Left ventricle myocardium superior (tissue), 1 donor: ENCODE results near the gene RBM12. TPM values are rescaled to one million over a fixed set of nuclear protein-coding genes. Genes with fewer than 3 reads are reported as not detected.

ENCODE experiments used
- ATAC-seq: fragments of 200-7000 bp; cut with Tn5 transposase; one replicate; pipeline ENCODE4 v1.9.1; 2020; ENCODE audit warnings: mild to moderate bottlenecking, moderate library complexity
- DNase-seq: peaks from one replicate; pipeline ENCODE4 v3.0.0-alpha.2; 2020
- intact Hi-C: fragments of 100-400 bp; cut with micrococcal nuclease; formaldehyde crosslinking; loops from one replicate; pipeline ENCODE4 v1.11.0; 2022
- total RNA-seq: library from RNA; stranded (reverse); fragmentation: NEBNext Ultra II Directional; extraction: Animal tissue kit (Norgen Biotek cat#: 25700); gene quantifications from one replicate; pipeline ENCODE4 v1.2.1, GENCODE V29; 2021
- donor health status: DM: no; HTN: yes; CAD: no; lungs with severe emphysema.

RBM12 gene
- total RNA-seq, 1 donor from 2014 or later, result 45.7 TPM

- no peak for ATAC-seq
These were observed 58.6 kb downstream of the RBM12 start for GRCh38 chr20:35606127-35606526.

GRCh38 chr20:35604449-35604747 lies 60.3 kb downstream of the RBM12 start:
- no peak for DNase-seq
- intact Hi-C loops, result no loop called here
- ATAC-seq, result no peak

More at GRCh38 chr20:35606127-35606526, 58.6 kb downstream of the RBM12 start:
- DNase-seq, result no peak
- intact Hi-C loops, result no loop called here

- intact Hi-C loops, result no loop called here
- ATAC-seq (no peak), DNase-seq (no peak)
These were observed 60.8 kb downstream of the RBM12 start for GRCh38 chr20:35603695-35604448.

GRCh38 chr20:35602851-35603495 lies 61.7 kb downstream of the RBM12 start:
- ATAC-seq (no peak), DNase-seq (no peak)
- intact Hi-C loops, result no loop called here

GRCh38 chr20:35601990-35602389 lies 62.7 kb downstream of the RBM12 start:
- ATAC-seq, result no peak
- intact Hi-C loops, result no loop called here
- no peak for DNase-seq

GRCh38 chr20:35600993-35601973 lies 63.4 kb downstream of the RBM12 start:
- peak; percentile 93 for ATAC-seq
- peak; percentile 88 for DNase-seq
- intact Hi-C loops, result no loop called here

- intact Hi-C loops, result no loop called here
- no peak for ATAC-seq
These were observed 64.3 kb downstream of the RBM12 start for GRCh38 chr20:35600176-35600992.

GRCh38 chr20:35599776-35600120 lies 65.0 kb downstream of the RBM12 start:
- ATAC-seq (no peak), DNase-seq (no peak)
- intact Hi-C loops, result no loop called here

More at GRCh38 chr20:35600176-35600992, 64.3 kb downstream of the RBM12 start:
- no peak for DNase-seq

Other genes with a start within 250 kb of the RBM12 start
- gene GDF5, start 226.7 kb downstream of the RBM12 start, total RNA-seq, result 0.12 TPM
- 17.7 TPM for gene CEP250, start 209.3 kb downstream of the RBM12 start, total RNA-seq
- not detected for gene C20orf173, start 135.2 kb downstream of the RBM12 start, total RNA-seq
- gene ERGIC3, start 122.8 kb downstream of the RBM12 start, total RNA-seq, result 92.3 TPM
- 3.1 TPM for gene SPAG4, start 49.1 kb downstream of the RBM12 start, total RNA-seq
- gene CPNE1, start within 50 bp of the RBM12 start, total RNA-seq, result 46.6 TPM
- 60.4 TPM for gene NFS1, start 34.5 kb upstream of the RBM12 start, total RNA-seq
- 180 TPM for gene ROMO1, start 34.5 kb upstream of the RBM12 start, total RNA-seq
- 146 TPM for gene RBM39, start 77.4 kb upstream of the RBM12 start, total RNA-seq
- 37.0 TPM for gene PHF20, start 107.1 kb upstream of the RBM12 start, total RNA-seq